Thyroid gland (tissue), 4 donors: Measurements from ENCODE around the gene MAP3K3.

Experiments
- POLR2A ChIP-seq, 2 donors: fragments of 450-650 bp; IDR thresholded peaks; one replicate each; pipeline ENCODE4 v1.6.1; 2017; ENCODE audit warnings: antibody characterized with exemption in 2 of 2, mild to moderate bottlenecking in 2 of 2, moderate library complexity in 1 of 2
- TF ChIP-seq, protein P1 (sequence below), 6 experiments: fragments of 200-600 bp in 3 of 6; fragments of 450-650 bp in 3 of 6; sonication (generic) in 3 of 6; IDR thresholded peaks; one replicate each; pipeline ENCODE4 v1.5.1; 2016 to 2019; ENCODE audit warnings: antibody characterized with exemption in 6 of 6, mild to moderate bottlenecking in 2 of 6, inconsistent platforms in 1 of 6, moderate library complexity in 1 of 6

DNA sequence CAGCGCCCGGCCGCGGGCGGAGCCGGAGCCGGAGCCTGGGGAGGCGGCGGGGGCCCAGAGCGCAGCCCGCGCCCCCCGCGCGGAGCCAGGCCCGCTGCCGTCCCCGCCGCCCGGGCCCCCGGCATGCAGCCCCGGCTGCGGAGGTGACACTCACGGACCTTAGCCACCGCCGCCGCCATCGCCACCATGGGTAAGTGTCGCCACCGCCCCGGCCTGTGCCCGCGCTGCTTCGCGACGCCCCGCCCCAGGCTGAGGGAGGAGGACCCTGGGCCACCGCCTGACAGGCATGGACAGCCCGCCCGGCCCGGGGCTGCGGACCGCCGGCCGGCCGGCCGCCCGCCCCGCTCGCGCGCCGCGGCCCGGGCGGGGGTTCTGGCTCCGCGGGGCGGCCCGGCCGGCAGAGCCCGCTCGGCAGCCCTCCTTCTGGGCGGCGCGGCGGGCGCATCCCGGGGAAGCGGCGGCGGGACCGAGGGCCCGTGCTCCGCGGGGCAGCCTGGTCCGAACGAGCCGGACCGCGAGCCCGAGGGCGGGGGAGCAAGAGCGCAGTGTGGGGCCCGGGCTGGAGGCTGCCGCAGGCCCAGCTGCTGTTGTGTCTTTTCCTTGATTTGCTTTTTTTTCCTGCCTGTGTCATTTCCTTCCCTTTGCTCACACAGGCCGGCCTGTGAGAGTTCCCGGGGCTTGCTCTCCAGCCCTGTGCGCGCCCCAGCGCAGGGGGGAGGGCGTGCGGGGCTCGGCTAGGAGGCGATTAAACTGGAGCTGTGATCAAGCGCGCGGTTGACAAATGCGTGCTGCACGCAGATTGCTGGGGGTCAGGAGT is 565 bp downstream of the MAP3K3 start:
- no peak for TF ChIP-seq POLR2A (IDR thresholded peaks at IDR 0.05)
- TF ChIP-seq, protein P1, sequence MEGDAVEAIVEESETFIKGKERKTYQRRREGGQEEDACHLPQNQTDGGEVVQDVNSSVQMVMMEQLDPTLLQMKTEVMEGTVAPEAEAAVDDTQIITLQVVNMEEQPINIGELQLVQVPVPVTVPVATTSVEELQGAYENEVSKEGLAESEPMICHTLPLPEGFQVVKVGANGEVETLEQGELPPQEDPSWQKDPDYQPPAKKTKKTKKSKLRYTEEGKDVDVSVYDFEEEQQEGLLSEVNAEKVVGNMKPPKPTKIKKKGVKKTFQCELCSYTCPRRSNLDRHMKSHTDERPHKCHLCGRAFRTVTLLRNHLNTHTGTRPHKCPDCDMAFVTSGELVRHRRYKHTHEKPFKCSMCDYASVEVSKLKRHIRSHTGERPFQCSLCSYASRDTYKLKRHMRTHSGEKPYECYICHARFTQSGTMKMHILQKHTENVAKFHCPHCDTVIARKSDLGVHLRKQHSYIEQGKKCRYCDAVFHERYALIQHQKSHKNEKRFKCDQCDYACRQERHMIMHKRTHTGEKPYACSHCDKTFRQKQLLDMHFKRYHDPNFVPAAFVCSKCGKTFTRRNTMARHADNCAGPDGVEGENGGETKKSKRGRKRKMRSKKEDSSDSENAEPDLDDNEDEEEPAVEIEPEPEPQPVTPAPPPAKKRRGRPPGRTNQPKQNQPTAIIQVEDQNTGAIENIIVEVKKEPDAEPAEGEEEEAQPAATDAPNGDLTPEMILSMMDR (IDR thresholded peaks at IDR 0.05), result no peak
